GM13976 (cell line): ENCODE data around the gene CDC14A.

Experiments
- DNase-seq: peaks from one replicate; pipeline ENCODE4 v3.0.0; 2012; ENCODE audit warnings: low spot score
- CTCF ChIP-seq: IDR thresholded peaks from 2 replicates; pipeline ENCODE4 v1.5.1; 2012; ENCODE audit warnings: borderline replicate concordance, mild to moderate bottlenecking; ENCODE audit not compliant: insufficient read depth; ENCODE audit errors: extremely low read depth, missing control alignments, control extremely low read depth
- in situ Hi-C: fragments of 300-500 bp; cut with MboI; formaldehyde crosslinking; loops from one replicate; pipeline ENCODE4 v1.12.0; 2022; ENCODE audit warnings: low sequenced_read_pairs, mixed read lengths, inconsistent platforms; ENCODE audit not compliant: unreplicated experiment

CDC14A gene

GRCh38 chr1:100448366-100448765 lies 96.1 kb downstream of the CDC14A start:
- in situ Hi-C loops, result no loop called here
- DNase-seq, result no peak
- no peak for TF ChIP-seq CTCF

- no peak for DNase-seq
- in situ Hi-C loops, result no loop called here
- TF ChIP-seq CTCF, result no peak
These were observed 97.2 kb downstream of the CDC14A start for GRCh38 chr1:100449477-100449876.

GRCh38 chr1:100452641-100453040 lies 100.3 kb downstream of the CDC14A start:
- no peak for DNase-seq
- TF ChIP-seq CTCF, result no peak
- in situ Hi-C loops, result loop anchor here (10.0 kb wide), 1 partner anchor 648 kb away; no protein-coding TSS in a partner anchor

GRCh38 chr1:100455478-100456072 lies 103.3 kb downstream of the CDC14A start:
- no peak for DNase-seq
- TF ChIP-seq CTCF, result no peak
- in situ Hi-C loops, result loop anchor here (10.0 kb wide), 1 partner anchor 651 kb away; no protein-coding TSS in a partner anchor

GRCh38 chr1:100456880-100457279 lies 104.6 kb downstream of the CDC14A start:
- in situ Hi-C loops, result loop anchor here (10.0 kb wide), 1 partner anchor 652 kb away; no protein-coding TSS in a partner anchor
- no peak for DNase-seq

GRCh38 chr1:100457683-100458082 lies 105.4 kb downstream of the CDC14A start:
- no peak for DNase-seq
- TF ChIP-seq CTCF, result no peak
- in situ Hi-C loops, result loop anchor here (10.0 kb wide), 1 partner anchor 653 kb away; no protein-coding TSS in a partner anchor

More at GRCh38 chr1:100456880-100457279, 104.6 kb downstream of the CDC14A start:
- no peak for TF ChIP-seq CTCF
